ENCODE measurements around the gene OPA1. TPM values are rescaled to one million over a fixed set of nuclear protein-coding genes. Genes with fewer than 3 reads are reported as not detected.

The OPA1 gene
- total and polyA plus RNA-seq, 7 donors, result 29.4 to 129 (median 73.4) TPM

DNA sequence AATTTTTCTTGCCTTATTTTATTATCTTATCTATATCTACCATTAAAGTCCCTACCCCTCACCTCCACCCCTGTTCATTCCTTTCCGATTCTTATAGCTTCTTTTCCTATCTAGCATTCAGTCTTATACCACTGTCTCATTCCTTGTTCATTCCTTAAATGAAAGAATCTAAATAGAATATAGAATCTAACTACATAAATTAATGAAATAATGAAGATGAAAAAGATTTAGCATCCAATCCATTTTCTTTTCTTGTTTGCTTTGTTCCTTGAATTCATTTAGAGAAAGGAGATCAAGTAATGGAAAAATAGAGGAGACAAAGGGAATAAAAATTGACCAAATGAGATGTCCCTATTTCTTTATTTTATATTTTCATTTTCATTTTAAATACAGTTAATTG, 67.2 kb downstream of the OPA1 start:
- WGBS, 3 donors, result 92 to 96% (median 93%) methylated on average over 1 of the region's 1 CpG
- DNase-seq (no peak), ATAC-seq (no peak)
- Histone ChIP-seq H3K27me3 (ENCODE audit: insufficient read depth in 3 of 3, low read length in 2 of 3) (no peaks in the 10 kb centered on the region), H3K4me1 (no peaks in the 10 kb centered on the region), H3K36me3 (ENCODE audit: insufficient read depth in 1 of 2, low read depth in 1 of 2) (peaks cover 3 to 99% of the 10 kb centered on the region in 2 donors), H3K4me3 (no peak overlapping the region), H3K27ac (no peak overlapping the region), H3K9me3 (no peaks in the 10 kb centered on the region)
- TF ChIP-seq, protein P1, sequence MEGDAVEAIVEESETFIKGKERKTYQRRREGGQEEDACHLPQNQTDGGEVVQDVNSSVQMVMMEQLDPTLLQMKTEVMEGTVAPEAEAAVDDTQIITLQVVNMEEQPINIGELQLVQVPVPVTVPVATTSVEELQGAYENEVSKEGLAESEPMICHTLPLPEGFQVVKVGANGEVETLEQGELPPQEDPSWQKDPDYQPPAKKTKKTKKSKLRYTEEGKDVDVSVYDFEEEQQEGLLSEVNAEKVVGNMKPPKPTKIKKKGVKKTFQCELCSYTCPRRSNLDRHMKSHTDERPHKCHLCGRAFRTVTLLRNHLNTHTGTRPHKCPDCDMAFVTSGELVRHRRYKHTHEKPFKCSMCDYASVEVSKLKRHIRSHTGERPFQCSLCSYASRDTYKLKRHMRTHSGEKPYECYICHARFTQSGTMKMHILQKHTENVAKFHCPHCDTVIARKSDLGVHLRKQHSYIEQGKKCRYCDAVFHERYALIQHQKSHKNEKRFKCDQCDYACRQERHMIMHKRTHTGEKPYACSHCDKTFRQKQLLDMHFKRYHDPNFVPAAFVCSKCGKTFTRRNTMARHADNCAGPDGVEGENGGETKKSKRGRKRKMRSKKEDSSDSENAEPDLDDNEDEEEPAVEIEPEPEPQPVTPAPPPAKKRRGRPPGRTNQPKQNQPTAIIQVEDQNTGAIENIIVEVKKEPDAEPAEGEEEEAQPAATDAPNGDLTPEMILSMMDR (IDR thresholded peaks at IDR 0.05), result no peak
- intact Hi-C loops (cut with DNase I), result loop anchor here in 1 of 2 donors (5.0 to 10.0 kb wide), 2 partner anchors 477 to 685 kb away; partner anchors contain the start of gene HES1

DNA sequence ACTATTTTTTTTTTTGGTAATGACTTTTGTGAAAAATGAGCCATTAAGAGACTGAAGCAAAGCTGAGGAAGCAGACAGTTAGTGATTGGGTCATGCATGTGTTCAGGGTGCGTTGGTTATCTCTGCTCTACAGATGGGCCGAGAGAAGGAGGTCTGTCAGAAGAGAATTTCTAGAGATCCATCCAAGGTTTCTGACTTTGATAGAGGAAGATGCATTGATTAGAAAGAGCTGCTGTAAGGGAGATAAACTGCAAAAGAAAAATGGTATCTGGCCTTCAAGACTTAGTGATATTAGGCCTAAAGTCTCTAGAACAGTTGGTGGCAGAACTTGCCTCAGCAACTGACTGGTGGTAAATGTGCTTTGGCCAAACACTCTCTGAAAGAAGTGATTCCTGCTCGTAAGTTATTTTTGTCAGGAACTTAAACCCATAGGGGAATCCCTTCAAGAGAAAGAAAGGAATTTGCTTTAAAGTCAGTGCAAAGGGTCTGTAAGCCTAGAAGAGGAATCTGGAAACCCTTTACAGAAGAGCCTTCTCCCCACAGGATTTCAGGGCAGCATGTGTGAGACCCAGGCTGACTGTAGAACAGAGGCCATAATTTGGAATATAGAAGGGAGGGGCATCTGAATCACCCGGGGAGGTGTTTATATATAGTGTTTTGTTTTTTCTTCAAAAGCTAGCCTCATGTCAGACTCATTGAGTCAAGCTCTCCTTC, 67.8 kb downstream of the OPA1 start:
- Histone ChIP-seq H3K4me1 (no peaks in the 10 kb centered on the region), H3K27ac (no peak overlapping the region), H3K4me3 (no peak overlapping the region), H3K36me3 (ENCODE audit: insufficient read depth in 1 of 2, low read depth in 1 of 2) (peaks cover 3 to 100% of the 10 kb centered on the region in 2 donors), H3K27me3 (ENCODE audit: insufficient read depth in 3 of 3, low read length in 2 of 3) (no peaks in the 10 kb centered on the region), H3K9me3 (no peaks in the 10 kb centered on the region)
- intact Hi-C loops (cut with DNase I), result loop anchor here in 1 of 2 donors (5.0 to 10.0 kb wide), 2 partner anchors 476 to 684 kb away; partner anchors contain the start of gene HES1
- DNase-seq (no peak), ATAC-seq (no peak)
- 75 to 85% (median 84%) methylated on average over 4 of the region's 4 CpGs for WGBS, 3 donors
- TF ChIP-seq, protein P1 (IDR thresholded peaks at IDR 0.05), result no peak

DNA sequence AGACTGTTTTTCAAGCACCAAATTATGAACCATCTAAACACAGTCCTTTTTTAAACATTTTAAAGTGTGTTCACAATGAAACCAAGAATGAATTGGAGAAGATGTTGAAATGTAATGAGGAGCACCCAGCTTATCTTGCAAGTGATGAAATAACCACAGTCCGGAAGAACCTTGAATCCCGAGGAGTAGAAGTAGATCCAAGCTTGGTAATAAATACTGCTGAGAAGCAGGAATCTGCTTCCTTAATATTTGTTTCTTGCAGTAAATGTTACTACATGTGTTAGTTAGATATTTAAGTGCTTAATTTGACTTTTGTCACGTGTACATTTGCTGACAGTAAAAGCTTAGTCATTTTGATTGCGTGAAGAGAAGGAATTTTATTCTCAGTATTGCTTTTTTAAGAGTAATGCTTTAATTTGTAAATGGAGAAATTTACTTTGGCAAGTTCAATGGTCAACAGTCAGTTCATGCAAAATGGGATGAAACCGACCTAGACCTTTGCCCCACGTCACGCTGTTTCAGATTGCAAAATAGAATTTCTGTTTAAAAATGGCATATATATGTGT, 69.8 kb downstream of the OPA1 start:
- 84 to 90% (median 85%) methylated on average over 7 of the region's 7 CpGs for WGBS, 3 donors
- TF ChIP-seq, protein P1 (IDR thresholded peaks at IDR 0.05), result no peak
- Histone ChIP-seq H3K27ac (no peak overlapping the region), H3K27me3 (ENCODE audit: insufficient read depth in 3 of 3, low read length in 2 of 3) (no peaks in the 10 kb centered on the region), H3K4me3 (no peak overlapping the region), H3K4me1 (no peaks in the 10 kb centered on the region), H3K36me3 (ENCODE audit: insufficient read depth in 1 of 2, low read depth in 1 of 2) (peaks cover 8 to 100% of the 10 kb centered on the region in 2 donors), H3K9me3 (no peaks in the 10 kb centered on the region)
- ATAC-seq, result no peak
- no peak for DNase-seq
- intact Hi-C loops (cut with DNase I), result loop anchor here in 1 of 2 donors (5.0 to 10.0 kb wide), 2 partner anchors 474 to 682 kb away; partner anchors contain the start of gene HES1

DNA sequence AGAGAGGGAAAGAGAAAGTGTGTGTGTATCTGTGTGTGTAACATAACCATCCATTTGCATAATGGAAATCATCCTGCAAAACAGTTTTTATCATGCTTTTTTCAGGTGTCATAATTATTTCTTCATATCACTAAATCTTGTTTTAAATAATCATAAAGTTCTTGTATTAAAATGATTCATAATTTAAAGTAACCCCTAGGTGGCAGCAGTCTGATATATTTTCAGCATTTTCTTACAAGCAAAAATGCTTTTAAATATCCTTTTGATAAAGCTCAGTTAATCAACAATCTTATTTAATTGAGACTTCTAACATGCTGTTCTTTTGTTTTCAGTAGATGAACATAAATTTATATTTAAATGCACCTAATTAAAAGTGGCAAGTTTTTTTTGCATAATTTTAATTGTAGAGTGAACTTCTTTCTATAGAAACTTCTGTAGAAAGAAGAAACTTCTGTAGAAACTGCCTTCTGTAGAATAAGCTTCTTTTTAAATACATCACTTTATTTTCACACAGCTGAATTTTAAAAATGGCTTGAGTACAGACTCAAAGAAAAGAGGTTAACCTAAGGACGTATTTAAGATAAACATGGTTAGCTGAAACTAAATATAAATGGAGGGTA, 72.5 kb downstream of the OPA1 start:
- H3K4me1 ChIP-seq, result no peaks in the 10 kb centered on the region
- H3K27ac ChIP-seq, result no peak overlapping the region
- peaks cover 8 to 100% of the 10 kb centered on the region in 2 donors for H3K36me3 ChIP-seq (ENCODE audit: insufficient read depth in 1 of 2, low read depth in 1 of 2)
- no peaks in the 10 kb centered on the region for H3K27me3 ChIP-seq (ENCODE audit: insufficient read depth in 3 of 3, low read length in 2 of 3)
- DNase-seq (no peak), ATAC-seq (no peak)
- intact Hi-C loops (cut with DNase I), result loop anchor here in 1 of 2 donors (10.0 kb wide), 1 partner anchor 679 kb away; no protein-coding TSS in a partner anchor
- TF ChIP-seq, protein P1 (IDR thresholded peaks at IDR 0.05), result peak; percentile 48
- H3K9me3 ChIP-seq, result no peaks in the 10 kb centered on the region
- no peak overlapping the region for H3K4me3 ChIP-seq
- 94 to 96% (median 96%) methylated on average over 1 of the region's 1 CpG for WGBS, 3 donors

Data from psoas muscle (tissue), 8 donors.